ACC112 (cell line): ENCODE measurements around the gene LRCOL1.
A peak's percentile ranks its signal among the peaks of the same experiment; 100 is the strongest.

Source experiments
- H2AFZ ChIP-seq: fragments of 200-600 bp; sonication (generic); one replicate; pipeline ENCODE4 v1.6.0; 2017; ENCODE audit warnings: antibody characterized with exemption, low read length; ENCODE audit not compliant: unreplicated experiment
- H3K27ac ChIP-seq: fragments of 200-600 bp; sonication (generic); 2 replicates; pipeline ENCODE4 v1.5.1; 2014; ENCODE audit warnings: low read depth, mild to moderate bottlenecking, antibody characterized with exemption, low read length, moderate library complexity
- H3K27me3 ChIP-seq: fragments of 200-600 bp; sonication (generic); 2 replicates; pipeline ENCODE4 v1.6.1; 2014; ENCODE audit warnings: mild to moderate bottlenecking, antibody characterized with exemption, low read length, moderate library complexity, mixed read lengths; ENCODE audit not compliant: insufficient read depth
- H3K36me3 ChIP-seq: fragments of 200-600 bp; sonication (generic); 2 replicates; pipeline ENCODE4 v1.6.1; 2016; ENCODE audit warnings: mild to moderate bottlenecking, antibody characterized with exemption, low read length, moderate library complexity, mixed read lengths; ENCODE audit not compliant: insufficient read depth
- H3K4me1 ChIP-seq: fragments of 200-600 bp; sonication (generic); one replicate; pipeline ENCODE4 v1.6.1; 2016; ENCODE audit warnings: low read length, mixed read lengths; ENCODE audit not compliant: insufficient read depth, unreplicated experiment, control insufficient read depth
- H3K4me3 ChIP-seq: fragments of 200-600 bp; sonication (generic); 2 replicates; pipeline ENCODE4 v1.5.1; 2014; ENCODE audit warnings: mild to moderate bottlenecking, low read depth, low read length
- H3K79me2 ChIP-seq: fragments of 200-600 bp; sonication (generic); one replicate; pipeline ENCODE4 v1.6.0; 2016; ENCODE audit warnings: low read length; ENCODE audit not compliant: control insufficient read depth, unreplicated experiment, insufficient read depth

The LRCOL1 gene

GRCh38 chr12:132617135-132617701 lies 6.8 kb upstream of the LRCOL1 start:
- no peak overlapping the region for H3K27ac ChIP-seq
- H3K4me1 ChIP-seq = peaks cover under 1% of the 10 kb centered on the region
- H3K36me3 ChIP-seq = no peaks in the 10 kb centered on the region
- no peaks in the 10 kb centered on the region for H3K79me2 ChIP-seq
- H3K4me3 ChIP-seq = no peak overlapping the region
- H3K27me3 ChIP-seq = peaks cover 49% of the 10 kb centered on the region
- H2AFZ ChIP-seq = no peak overlapping the region

- no peak overlapping the region for H3K27ac ChIP-seq
- H3K4me3 ChIP-seq = no peak overlapping the region
- peaks cover 2% of the 10 kb centered on the region for H3K4me1 ChIP-seq
- no peak overlapping the region for H2AFZ ChIP-seq
- no peaks in the 10 kb centered on the region for H3K36me3 ChIP-seq
- no peaks in the 10 kb centered on the region for H3K79me2 ChIP-seq
- peaks cover 60% of the 10 kb centered on the region for H3K27me3 ChIP-seq
These were observed 5.2 kb upstream of the LRCOL1 start for GRCh38 chr12:132615579-132616038.

- H3K4me3 ChIP-seq = no peak overlapping the region
- H3K36me3 ChIP-seq = no peaks in the 10 kb centered on the region
- H3K27ac ChIP-seq = no peak overlapping the region
- H3K27me3 ChIP-seq = peaks cover 57% of the 10 kb centered on the region
- H2AFZ ChIP-seq = no peak overlapping the region
- no peaks in the 10 kb centered on the region for H3K79me2 ChIP-seq
- peaks cover 3% of the 10 kb centered on the region for H3K4me1 ChIP-seq
These were observed 4.6 kb upstream of the LRCOL1 start for GRCh38 chr12:132614861-132615578.

GRCh38 chr12:132614029-132614428 lies 3.6 kb upstream of the LRCOL1 start:
- Histone ChIP-seq H2AFZ (no peak overlapping the region), H3K4me1 (peaks cover 3% of the 10 kb centered on the region), H3K79me2 (no peaks in the 10 kb centered on the region), H3K36me3 (no peaks in the 10 kb centered on the region), H3K27me3 (peaks cover 54% of the 10 kb centered on the region), H3K4me3 (no peak overlapping the region), H3K27ac (no peak overlapping the region)

GRCh38 chr12:132611620-132612019 lies 1.2 kb upstream of the LRCOL1 start:
- Histone ChIP-seq H3K4me3 (no peak overlapping the region), H3K27me3 (peaks cover 36% of the 10 kb centered on the region), H3K79me2 (no peaks in the 10 kb centered on the region), H2AFZ (no peak overlapping the region), H3K27ac (no peak overlapping the region), H3K4me1 (peaks cover 3% of the 10 kb centered on the region), H3K36me3 (no peaks in the 10 kb centered on the region)

- Histone ChIP-seq H3K4me3 (peak overlapping the region; percentile 45; the same call in 1 of the 2 replicates), H3K79me2 (no peaks in the 10 kb centered on the region), H2AFZ (no peak overlapping the region), H3K4me1 (peaks cover 3% of the 10 kb centered on the region), H3K27ac (no peak overlapping the region), H3K27me3 (peaks cover 30% of the 10 kb centered on the region), H3K36me3 (no peaks in the 10 kb centered on the region)
These were observed 652 bp upstream of the LRCOL1 start for GRCh38 chr12:132610866-132611602.

- no peak overlapping the region for H2AFZ ChIP-seq
- no peak overlapping the region for H3K4me3 ChIP-seq
- no peaks in the 10 kb centered on the region for H3K79me2 ChIP-seq
- H3K27me3 ChIP-seq = peaks cover 35% of the 10 kb centered on the region
- H3K27ac ChIP-seq = no peak overlapping the region
- H3K4me1 ChIP-seq = peaks cover 3% of the 10 kb centered on the region
- no peaks in the 10 kb centered on the region for H3K36me3 ChIP-seq
These were observed 1.9 kb downstream of the LRCOL1 start for GRCh38 chr12:132608231-132609171.

- H2AFZ ChIP-seq = no peak overlapping the region
- no peak overlapping the region for H3K27ac ChIP-seq
- peaks cover 3% of the 10 kb centered on the region for H3K4me1 ChIP-seq
- no peaks in the 10 kb centered on the region for H3K79me2 ChIP-seq
- H3K36me3 ChIP-seq = no peaks in the 10 kb centered on the region
- H3K4me3 ChIP-seq = no peak overlapping the region
- peaks cover 48% of the 10 kb centered on the region for H3K27me3 ChIP-seq
These were observed 3.5 kb downstream of the LRCOL1 start for GRCh38 chr12:132606927-132607326.

GRCh38 chr12:132606466-132606865 lies 3.9 kb downstream of the LRCOL1 start:
- no peak overlapping the region for H3K4me3 ChIP-seq
- H3K27ac ChIP-seq = no peak overlapping the region
- H3K27me3 ChIP-seq = peaks cover 47% of the 10 kb centered on the region
- peaks cover 3% of the 10 kb centered on the region for H3K4me1 ChIP-seq
- no peaks in the 10 kb centered on the region for H3K36me3 ChIP-seq
- no peak overlapping the region for H2AFZ ChIP-seq
- no peaks in the 10 kb centered on the region for H3K79me2 ChIP-seq

- Histone ChIP-seq H3K27me3 (peaks cover 46% of the 10 kb centered on the region), H2AFZ (no peak overlapping the region), H3K27ac (no peak overlapping the region), H3K4me1 (peaks cover 5% of the 10 kb centered on the region), H3K4me3 (no peak overlapping the region), H3K79me2 (no peaks in the 10 kb centered on the region), H3K36me3 (no peaks in the 10 kb centered on the region)
These were observed 4.5 kb downstream of the LRCOL1 start for GRCh38 chr12:132605892-132606291.
